GM06990 (cell line): ENCODE measurements around the gene FOXJ2.
"Not testable (repeated sequence)": the region's sequence is repeated elsewhere in the genome, so short reads cannot be mapped to it uniquely, and the experiment has no call there.

Experiments used
- DNase-seq: peaks from one replicate; pipeline ENCODE4 v3.0.0-alpha.2; 2011; ENCODE audit not compliant: insufficient read length; ENCODE audit errors: extremely low read depth
- H3K27me3 ChIP-seq: replicated peaks from 2 replicates; pipeline ENCODE4 v1.6.0; 2011; ENCODE audit warnings: low read length; ENCODE audit not compliant: control insufficient read depth, insufficient read depth
- H3K36me3 ChIP-seq: 2 replicates; pipeline ENCODE4 v1.5.1; 2011; ENCODE audit warnings: low read length; ENCODE audit not compliant: control insufficient read depth, insufficient read depth
- H3K4me3 ChIP-seq: replicated peaks from 2 replicates; pipeline ENCODE4 v1.5.1; 2011; ENCODE audit warnings: low read depth, mild to moderate bottlenecking, control low read depth, low read length
- CTCF ChIP-seq: IDR thresholded peaks from 2 replicates; pipeline ENCODE4 v1.5.1; 2011; ENCODE audit warnings: low read length, control low read depth, mild to moderate bottlenecking, inconsistent platforms; ENCODE audit not compliant: insufficient read depth, poor library complexity, severe bottlenecking

Gene FOXJ2

GRCh38 chr12:8032242-8033152 lies at the start of gene FOXJ2:
FOXJ2 (plus strand) TSS chr12:8032716; CDS start chr12:8039833, 7,117 bp downstream.
- Histone ChIP-seq H3K4me3 (peak within 1 kb of the TSS; percentile 89), H3K27me3 (no peaks in the 10 kb centered on the region), H3K36me3 (no peaks in the 10 kb centered on the region)
- peak; percentile 24 for TF ChIP-seq CTCF
- DNase-seq, result peak; percentile 83

- H3K4me3 ChIP-seq, H3K36me3 ChIP-seq, H3K27me3 ChIP-seq, DNase-seq: not testable (repeated sequence)
Measured at GRCh38 chr12:7983019-7983418, 49.5 kb upstream of the FOXJ2 start.

GRCh38 chr12:7983460-7983859 lies 49.1 kb upstream of the FOXJ2 start:
- H3K4me3 ChIP-seq, DNase-seq, H3K36me3 ChIP-seq, H3K27me3 ChIP-seq: not testable (repeated sequence)

- H3K27me3 ChIP-seq, result no peaks in the 10 kb centered on the region
- DNase-seq, result no peak
- H3K4me3 ChIP-seq, result no peak overlapping the region
- H3K36me3 ChIP-seq, result no peaks in the 10 kb centered on the region
- TF ChIP-seq CTCF, result no peak
Measured at GRCh38 chr12:7984900-7985299, 47.6 kb upstream of the FOXJ2 start.

GRCh38 chr12:7985802-7986418 lies 46.6 kb upstream of the FOXJ2 start:
- H3K4me3 ChIP-seq, result no peak overlapping the region
- no peaks in the 10 kb centered on the region for H3K27me3 ChIP-seq
- TF ChIP-seq CTCF, result no peak
- DNase-seq, result no peak
- no peaks in the 10 kb centered on the region for H3K36me3 ChIP-seq

GRCh38 chr12:7989827-7990491 lies 42.6 kb upstream of the FOXJ2 start:
- peak; percentile 26 for DNase-seq
- Histone ChIP-seq H3K4me3 (no peak overlapping the region), H3K36me3 (no peaks in the 10 kb centered on the region), H3K27me3 (no peaks in the 10 kb centered on the region)
- no peak for TF ChIP-seq CTCF
